Measurements from ENCODE around the gene UNC93B1. TPM values are rescaled to one million over a fixed set of nuclear protein-coding genes. Genes with fewer than 3 reads are reported as not detected.

Gene UNC93B1
- total RNA-seq, 1 experiment from 2014 or later: 14.7 TPM

GRCh38 chr11:68051191-68052136 lies 47.6 kb upstream of the UNC93B1 start:
- Mint-ChIP-seq H3K9me3 (ENCODE audit: unreplicated experiment) (no peaks in the 10 kb centered on the region), H3K4me3 (ENCODE audit: unreplicated experiment) (no peak overlapping the region), H3K4me1 (ENCODE audit: insufficient read depth, unreplicated experiment) (no peaks in the 10 kb centered on the region), H3K36me3 (ENCODE audit: insufficient read depth, unreplicated experiment) (peaks cover 5% of the 10 kb centered on the region), H3K27ac (ENCODE audit: low read depth, unreplicated experiment) (no peak overlapping the region), H3K27me3 (ENCODE audit: insufficient read depth, unreplicated experiment) (no peaks in the 10 kb centered on the region)
- BruUV-seq (replicated peaks): no TSS peak
- TF ChIP-seq CTCF (IDR thresholded peaks at IDR 0.05; ENCODE audit: unreplicated experiment): no peak
- intact Hi-C loops (cut with micrococcal nuclease): no loop called here
- ChIA-PET POLR2A (interaction anchor here (1.4 kb wide), 1 partner anchor 21 kb away, joined by 3 read pairs; the partner anchor contains the start of gene NDUFS8), CTCF (interaction anchor here (0.7 kb wide), 1 partner anchor 43 kb away, joined by 3 read pairs; no protein-coding TSS in a partner anchor)
- no peak for DNase-seq (ENCODE audit: unreplicated experiment)

GRCh38 chr11:68050371-68050841 lies 46.5 kb upstream of the UNC93B1 start:
- CTCF ChIA-PET: no interaction called here
- no TSS peak for BruUV-seq (replicated peaks)

GRCh38 chr11:68049509-68050370 lies 45.8 kb upstream of the UNC93B1 start:
- Mint-ChIP-seq H3K36me3 (ENCODE audit: insufficient read depth, unreplicated experiment) (peaks cover 5% of the 10 kb centered on the region), H3K27me3 (ENCODE audit: insufficient read depth, unreplicated experiment) (no peaks in the 10 kb centered on the region), H3K4me1 (ENCODE audit: insufficient read depth, unreplicated experiment) (no peaks in the 10 kb centered on the region), H3K4me3 (ENCODE audit: unreplicated experiment) (no peak overlapping the region), H3K27ac (ENCODE audit: low read depth, unreplicated experiment) (no peak overlapping the region), H3K9me3 (ENCODE audit: unreplicated experiment) (no peaks in the 10 kb centered on the region)
- no peak for TF ChIP-seq CTCF (IDR thresholded peaks at IDR 0.05; ENCODE audit: unreplicated experiment)
- POLR2A ChIA-PET: interaction anchor here (0.7 to 1.4 kb wide), 2 partner anchors 19 to 148 kb away, joined by 3 read pairs; partner anchors contain the start of gene NDUFS8
- intact Hi-C loops (cut with micrococcal nuclease): no loop called here
- CTCF ChIA-PET: no interaction called here
- BruUV-seq (replicated peaks): no TSS peak
- no peak for DNase-seq (ENCODE audit: unreplicated experiment)

More at GRCh38 chr11:68050371-68050841, 46.5 kb upstream of the UNC93B1 start:
- Mint-ChIP-seq H3K4me1 (ENCODE audit: insufficient read depth, unreplicated experiment) (no peaks in the 10 kb centered on the region), H3K27ac (ENCODE audit: low read depth, unreplicated experiment) (no peak overlapping the region), H3K36me3 (ENCODE audit: insufficient read depth, unreplicated experiment) (peaks cover 5% of the 10 kb centered on the region), H3K4me3 (ENCODE audit: unreplicated experiment) (no peak overlapping the region), H3K27me3 (ENCODE audit: insufficient read depth, unreplicated experiment) (no peaks in the 10 kb centered on the region), H3K9me3 (ENCODE audit: unreplicated experiment) (no peaks in the 10 kb centered on the region)
- intact Hi-C loops (cut with micrococcal nuclease): no loop called here
- no peak for DNase-seq (ENCODE audit: unreplicated experiment)
- TF ChIP-seq CTCF (IDR thresholded peaks at IDR 0.05; ENCODE audit: unreplicated experiment): no peak
- POLR2A ChIA-PET: interaction anchor here (1.4 kb wide), 1 partner anchor 20 kb away, joined by 3 read pairs; the partner anchor contains the start of gene NDUFS8
